ENCODE results near the gene GPR85. TPM values are rescaled to one million over a fixed set of nuclear protein-coding genes. Genes with fewer than 3 reads are reported as not detected.
A peak's percentile ranks its signal among the peaks of the same experiment; 100 is the strongest.

The GPR85 gene
- total RNA-seq, 1 experiment from 2014 or later: 0.61 TPM

- no peaks in the 10 kb centered on the region for H3K27me3 Mint-ChIP-seq (ENCODE audit: insufficient read depth, unreplicated experiment)
- TF ChIP-seq CTCF (IDR thresholded peaks at IDR 0.05; ENCODE audit: unreplicated experiment): no peak
- no peak overlapping the region for H3K27ac Mint-ChIP-seq (ENCODE audit: low read depth, unreplicated experiment)
- no TSS peak for BruUV-seq (replicated peaks)
- no peaks in the 10 kb centered on the region for H3K9me3 Mint-ChIP-seq (ENCODE audit: unreplicated experiment)
- intact Hi-C loops (cut with micrococcal nuclease): no loop called here
- peak; percentile 32 for DNase-seq (ENCODE audit: unreplicated experiment)
- H3K36me3 Mint-ChIP-seq (ENCODE audit: insufficient read depth, unreplicated experiment): no peaks in the 10 kb centered on the region
- ChIA-PET CTCF (interaction anchor here (1.4 to 2.0 kb wide), 2 partner anchors 60 to 322 kb away, joined by 4 to 9 read pairs; no protein-coding TSS in a partner anchor), POLR2A (interaction anchor here (1.0 kb wide), 1 partner anchor 23 kb away, joined by 3 read pairs; no protein-coding TSS in a partner anchor)
- H3K4me3 Mint-ChIP-seq (ENCODE audit: unreplicated experiment): no peak overlapping the region
- H3K4me1 Mint-ChIP-seq (ENCODE audit: insufficient read depth, unreplicated experiment): no peaks in the 10 kb centered on the region
These were observed 13.5 kb upstream of the GPR85 start for GRCh38 chr7:113100121-113100603.

- Mint-ChIP-seq H3K27me3 (ENCODE audit: insufficient read depth, unreplicated experiment) (no peaks in the 10 kb centered on the region), H3K4me1 (ENCODE audit: insufficient read depth, unreplicated experiment) (no peaks in the 10 kb centered on the region), H3K9me3 (ENCODE audit: unreplicated experiment) (no peaks in the 10 kb centered on the region), H3K36me3 (ENCODE audit: insufficient read depth, unreplicated experiment) (no peaks in the 10 kb centered on the region), H3K4me3 (ENCODE audit: unreplicated experiment) (no peak overlapping the region), H3K27ac (ENCODE audit: low read depth, unreplicated experiment) (no peak overlapping the region)
- DNase-seq (ENCODE audit: unreplicated experiment): no peak
- ChIA-PET POLR2A (interaction anchor here (1.0 kb wide), 1 partner anchor 22 kb away, joined by 3 read pairs; no protein-coding TSS in a partner anchor), CTCF (interaction anchor here (0.6 to 2.0 kb wide), 2 partner anchors 18 to 60 kb away, joined by 4 to 9 read pairs; no protein-coding TSS in a partner anchor)
- BruUV-seq (replicated peaks): no TSS peak
- intact Hi-C loops (cut with micrococcal nuclease): no loop called here
- no peak for TF ChIP-seq CTCF (IDR thresholded peaks at IDR 0.05; ENCODE audit: unreplicated experiment)
These were observed 12.8 kb upstream of the GPR85 start for GRCh38 chr7:113099284-113099919.

- no peak overlapping the region for H3K27ac Mint-ChIP-seq (ENCODE audit: low read depth, unreplicated experiment)
- no peaks in the 10 kb centered on the region for H3K9me3 Mint-ChIP-seq (ENCODE audit: unreplicated experiment)
- BruUV-seq (replicated peaks): no TSS peak
- DNase-seq (ENCODE audit: unreplicated experiment): no peak
- no peak overlapping the region for H3K4me3 Mint-ChIP-seq (ENCODE audit: unreplicated experiment)
- ChIA-PET CTCF (no interaction called here), POLR2A (no interaction called here)
- no peak for TF ChIP-seq CTCF (IDR thresholded peaks at IDR 0.05; ENCODE audit: unreplicated experiment)
- no peaks in the 10 kb centered on the region for H3K36me3 Mint-ChIP-seq (ENCODE audit: insufficient read depth, unreplicated experiment)
- no peaks in the 10 kb centered on the region for H3K4me1 Mint-ChIP-seq (ENCODE audit: insufficient read depth, unreplicated experiment)
- H3K27me3 Mint-ChIP-seq (ENCODE audit: insufficient read depth, unreplicated experiment): no peaks in the 10 kb centered on the region
- intact Hi-C loops (cut with micrococcal nuclease): no loop called here
These were observed 8.1 kb upstream of the GPR85 start for GRCh38 chr7:113094517-113095249.

- no peak for TF ChIP-seq CTCF (IDR thresholded peaks at IDR 0.05; ENCODE audit: unreplicated experiment)
- H3K4me1 Mint-ChIP-seq (ENCODE audit: insufficient read depth, unreplicated experiment): no peaks in the 10 kb centered on the region
- no peak overlapping the region for H3K4me3 Mint-ChIP-seq (ENCODE audit: unreplicated experiment)
- BruUV-seq (replicated peaks): no TSS peak
- intact Hi-C loops (cut with micrococcal nuclease): no loop called here
- CTCF ChIA-PET: no interaction called here
- no peak overlapping the region for H3K27ac Mint-ChIP-seq (ENCODE audit: low read depth, unreplicated experiment)
- no peak for DNase-seq (ENCODE audit: unreplicated experiment)
- H3K36me3 Mint-ChIP-seq (ENCODE audit: insufficient read depth, unreplicated experiment): no peaks in the 10 kb centered on the region
- POLR2A ChIA-PET: no interaction called here
- H3K9me3 Mint-ChIP-seq (ENCODE audit: unreplicated experiment): no peaks in the 10 kb centered on the region
- H3K27me3 Mint-ChIP-seq (ENCODE audit: insufficient read depth, unreplicated experiment): no peaks in the 10 kb centered on the region
These were observed 6.9 kb upstream of the GPR85 start for GRCh38 chr7:113093561-113093960.

Data from MCF 10A (cell line).